HUES64 (cell line): ENCODE measurements around the gene SLC66A2.

Source experiments
- H3K27ac ChIP-seq: 2 replicates; pipeline ENCODE4 v1.7.0; 2013; ENCODE audit warnings: low read depth, low read length, inconsistent platforms
- H3K27me3 ChIP-seq: 2 replicates; pipeline ENCODE4 v1.6.1; 2013; ENCODE audit warnings: mild to moderate bottlenecking, low read length; ENCODE audit not compliant: insufficient read depth
- H3K36me3 ChIP-seq: 2 replicates; pipeline ENCODE4 v1.6.1; 2013; ENCODE audit warnings: mild to moderate bottlenecking, low read length; ENCODE audit not compliant: insufficient read depth
- H3K4me1 ChIP-seq: 2 replicates; pipeline ENCODE4 v1.6.1; 2013; ENCODE audit warnings: mild to moderate bottlenecking, low read length, moderate library complexity; ENCODE audit not compliant: insufficient read depth
- H3K4me3 ChIP-seq: 2 replicates; pipeline ENCODE4 v1.5.1; 2013; ENCODE audit warnings: mild to moderate bottlenecking, low read length, moderate library complexity
- H3K9ac ChIP-seq: 2 replicates; pipeline ENCODE4 v1.6.1; 2013; ENCODE audit warnings: mild to moderate bottlenecking, low read depth, low read length
- H3K9me3 ChIP-seq: 2 replicates; pipeline ENCODE4 v1.6.1; 2013; ENCODE audit warnings: low read depth, low read length; ENCODE audit not compliant: insufficient read depth
- WGBS: fragments of 150-250, 120-280 bp; methylation state at CpG from one replicate; pipeline ENCODE4 v1.1.7; 2013; ENCODE audit warnings: missing lambda C conversion rate; 5-methylcytosine and 5-hydroxymethylcytosine counted together

Gene SLC66A2

DNA sequence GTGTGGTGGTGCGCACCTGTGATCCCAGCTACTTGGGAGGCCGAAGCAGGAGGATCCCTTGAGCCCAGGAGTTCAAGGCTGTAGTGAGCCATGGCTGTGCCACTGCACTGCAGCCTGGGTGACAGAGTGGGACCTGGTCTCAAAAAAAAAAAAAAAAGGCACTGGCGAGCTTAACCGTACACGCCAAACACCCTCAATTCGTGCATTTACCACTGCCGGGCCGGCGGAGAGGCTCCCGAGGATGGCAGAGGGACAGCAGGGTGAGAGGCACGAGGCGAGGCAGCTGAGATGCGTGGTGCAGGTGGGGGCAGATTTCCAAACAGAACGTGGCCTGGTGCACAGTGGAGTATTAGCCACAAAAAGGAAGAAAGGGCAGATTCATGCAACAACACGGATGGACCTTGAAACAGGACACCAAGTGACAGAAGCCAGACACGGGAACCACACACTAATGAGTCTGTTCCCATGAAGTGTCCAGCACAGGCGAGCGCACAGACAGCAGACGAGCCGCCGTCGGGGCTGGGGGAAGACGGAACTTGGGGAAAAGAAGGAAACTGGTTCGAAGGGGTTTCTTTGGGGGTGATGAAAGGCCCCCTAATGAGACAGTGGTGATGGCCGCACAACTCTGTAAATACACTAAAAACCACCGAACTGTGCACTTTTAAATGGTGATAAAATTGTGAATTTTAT lies 27.4 kb downstream of the SLC66A2 start:
- Histone ChIP-seq H3K27me3 (no peaks in the 10 kb centered on the region), H3K4me1 (peaks cover 7% of the 10 kb centered on the region; the same call in 1 of the 2 replicates), H3K9me3 (peaks cover 3% of the 10 kb centered on the region; the same call in 1 of the 2 replicates), H3K27ac (no peak overlapping the region), H3K9ac (no peak overlapping the region), H3K4me3 (no peak overlapping the region), H3K36me3 (no peaks in the 10 kb centered on the region)
- 95% methylated on average over 24 of the region's 26 CpGs for whole genome bisulfite sequencing

DNA sequence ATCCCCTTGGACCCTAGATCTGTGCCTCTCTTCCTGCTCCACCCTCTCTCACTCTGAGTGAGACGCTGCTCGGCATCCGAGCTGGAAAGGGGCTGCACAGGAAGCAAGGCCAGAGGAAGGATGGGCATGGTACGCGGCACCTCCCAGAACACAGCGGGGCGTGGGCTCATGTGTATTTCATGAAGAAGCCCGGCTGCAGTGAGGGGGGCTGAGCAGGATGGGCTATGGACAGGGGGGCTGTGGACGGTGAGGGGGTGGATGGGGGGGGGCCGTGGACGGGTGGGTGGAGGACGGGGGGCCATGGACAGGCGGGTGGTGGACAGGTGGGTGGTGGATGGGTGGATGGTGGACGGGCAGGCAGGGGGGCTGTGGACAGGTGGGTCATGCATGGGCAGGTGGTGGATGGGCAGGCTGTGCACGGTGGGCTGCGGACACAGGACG lies 28.5 kb downstream of the SLC66A2 start:
- Histone ChIP-seq H3K4me1 (peaks cover 7% of the 10 kb centered on the region; the same call in 1 of the 2 replicates), H3K4me3 (no peak overlapping the region), H3K36me3 (no peaks in the 10 kb centered on the region), H3K27ac (no peak overlapping the region), H3K9ac (no peak overlapping the region), H3K27me3 (no peaks in the 10 kb centered on the region), H3K9me3 (no peaks in the 10 kb centered on the region)
- WGBS = 88% methylated on average over 17 of the region's 17 CpGs

DNA sequence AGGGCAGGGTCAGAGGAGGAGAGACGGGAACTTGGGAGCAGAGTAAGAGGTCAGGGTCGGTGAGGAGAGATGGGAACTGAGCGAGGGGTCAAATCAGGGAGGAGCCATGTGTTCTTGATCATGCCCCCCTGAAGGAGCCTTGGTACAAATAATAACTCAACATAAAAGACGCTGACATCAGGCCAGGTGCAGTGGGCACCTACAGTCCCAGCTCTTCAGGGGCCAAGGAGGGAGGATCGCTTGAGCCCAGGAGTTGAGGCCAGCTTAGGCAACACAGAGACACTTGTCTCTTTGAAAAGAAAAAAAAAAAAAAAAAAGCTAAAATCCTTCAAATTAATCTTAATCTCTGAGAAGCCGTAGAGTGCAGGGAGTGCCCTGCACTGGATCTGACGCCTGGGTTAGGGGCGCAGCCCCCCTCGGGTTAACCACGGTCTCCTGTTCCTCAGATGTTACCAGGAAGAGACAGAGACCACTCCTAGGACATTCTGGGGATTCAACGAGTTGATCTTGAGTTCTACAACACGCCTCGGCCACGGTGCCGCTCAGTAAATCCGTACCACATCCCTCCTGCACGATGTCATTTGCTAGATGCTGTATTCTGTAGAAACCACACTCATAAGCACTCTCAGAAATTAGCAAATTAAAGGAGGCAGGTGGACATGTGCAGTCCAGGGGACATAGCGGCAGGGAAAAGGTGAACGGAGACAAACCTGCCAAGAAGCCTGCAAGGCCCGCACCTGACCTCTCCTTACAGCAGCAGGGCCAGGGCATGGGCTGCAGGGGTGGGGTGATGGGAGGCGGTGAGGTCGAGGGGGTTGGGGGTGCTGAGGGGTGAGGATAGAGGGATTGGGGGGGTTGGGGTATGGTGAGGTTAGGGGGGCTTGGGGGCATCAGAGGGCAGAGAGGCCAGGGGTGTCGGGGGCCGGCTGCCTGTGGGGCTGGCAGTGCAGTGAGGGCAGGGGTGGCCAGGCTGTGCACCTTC lies 29.2 kb downstream of the SLC66A2 start:
- H3K27ac ChIP-seq = no peak overlapping the region
- 96% methylated on average over 24 of the region's 24 CpGs for WGBS
- no peaks in the 10 kb centered on the region for H3K27me3 ChIP-seq
- H3K4me1 ChIP-seq = peaks cover 7% of the 10 kb centered on the region; the same call in 1 of the 2 replicates
- H3K9me3 ChIP-seq = no peaks in the 10 kb centered on the region
- no peaks in the 10 kb centered on the region for H3K36me3 ChIP-seq
- no peak overlapping the region for H3K9ac ChIP-seq
- no peak overlapping the region for H3K4me3 ChIP-seq

DNA sequence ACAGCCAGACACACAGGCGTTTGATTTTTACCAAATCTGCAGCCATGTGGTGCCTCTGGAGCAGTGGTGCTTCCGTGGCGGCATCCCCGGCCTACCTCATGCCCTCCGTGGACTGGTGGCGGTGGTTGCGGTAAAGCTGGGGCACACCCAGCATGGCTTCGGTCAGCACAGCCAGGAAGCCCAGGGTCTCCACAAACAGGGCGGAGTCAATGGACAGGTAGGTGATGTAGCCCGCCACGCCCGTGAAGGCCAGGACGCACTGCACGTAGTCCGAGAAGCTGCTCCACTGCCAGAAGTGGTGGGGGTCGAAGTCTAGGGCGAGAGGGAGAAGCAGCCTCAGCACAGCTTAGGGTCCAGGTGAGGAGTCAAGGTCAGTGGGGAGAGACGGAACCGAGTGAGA lies 32.4 kb downstream of the SLC66A2 start:
- no peaks in the 10 kb centered on the region for H3K9me3 ChIP-seq
- H3K36me3 ChIP-seq = no peaks in the 10 kb centered on the region
- no peak overlapping the region for H3K27ac ChIP-seq
- H3K27me3 ChIP-seq = no peaks in the 10 kb centered on the region
- WGBS = 94% methylated on average over 19 of the region's 19 CpGs
- no peak overlapping the region for H3K4me3 ChIP-seq
- H3K4me1 ChIP-seq = no peaks in the 10 kb centered on the region
- H3K9ac ChIP-seq = no peak overlapping the region

DNA sequence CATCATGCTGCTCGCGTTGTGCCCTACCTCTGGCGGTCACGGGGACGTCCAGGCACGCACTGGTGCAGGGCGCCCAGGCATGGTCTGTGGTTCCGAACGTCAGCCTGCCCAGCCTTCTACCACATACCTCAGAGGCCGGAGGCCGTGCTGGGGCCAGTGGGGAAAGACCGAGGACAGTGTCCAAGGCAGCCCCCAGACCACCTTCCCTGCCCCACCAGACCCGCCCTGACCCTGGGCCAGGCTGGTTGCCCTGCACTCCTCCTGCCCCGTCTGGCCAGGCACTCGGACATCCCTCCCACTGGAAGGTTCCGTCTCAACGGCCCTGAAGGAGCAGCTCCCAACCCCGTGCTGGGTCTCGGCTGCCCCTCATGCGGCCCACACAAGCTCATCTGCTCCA lies 32.8 kb downstream of the SLC66A2 start:
- 96% methylated on average over 20 of the region's 20 CpGs for WGBS
- no peaks in the 10 kb centered on the region for H3K27me3 ChIP-seq

DNA sequence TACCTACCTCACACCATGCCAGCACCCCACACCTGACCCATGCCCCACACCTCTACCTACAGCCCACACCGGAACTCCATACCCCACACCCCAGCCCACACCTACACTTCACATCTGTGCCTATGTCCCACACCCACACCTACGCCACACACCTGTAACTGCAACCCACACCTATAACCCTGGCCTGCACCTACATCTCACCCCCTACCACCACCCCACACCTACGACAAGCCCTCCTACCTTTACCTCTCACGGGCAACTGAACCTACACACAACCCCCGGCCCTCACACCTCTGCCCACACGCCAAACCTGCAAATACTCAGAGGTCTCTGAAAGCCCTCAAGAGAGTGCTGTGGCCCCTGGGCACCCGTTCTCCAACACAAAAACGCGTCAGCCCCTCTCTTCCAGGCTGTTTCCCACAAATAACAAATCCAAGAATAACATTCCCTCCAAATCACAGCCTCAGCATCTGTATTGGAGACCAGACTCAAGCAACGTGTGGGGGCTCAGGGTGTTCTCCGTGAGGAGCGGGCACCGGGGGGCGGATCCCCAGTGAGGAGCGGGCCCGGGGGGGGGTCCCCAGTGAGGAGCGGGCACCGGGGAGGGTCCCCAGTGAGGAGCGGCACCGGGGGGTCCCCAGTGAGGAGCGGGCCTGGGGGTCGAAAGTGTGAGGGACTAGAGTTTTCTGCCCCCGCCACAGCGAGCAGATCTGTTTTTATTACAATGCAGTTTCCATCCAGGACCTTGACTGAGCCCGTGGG lies 33.4 kb downstream of the SLC66A2 start:
- no peaks in the 10 kb centered on the region for H3K27me3 ChIP-seq
- no peak overlapping the region for H3K4me3 ChIP-seq
- no peak overlapping the region for H3K27ac ChIP-seq
- H3K9me3 ChIP-seq = no peaks in the 10 kb centered on the region
- H3K4me1 ChIP-seq = no peaks in the 10 kb centered on the region
- WGBS = 95% methylated on average over 25 of the region's 25 CpGs
- no peaks in the 10 kb centered on the region for H3K36me3 ChIP-seq
- no peak overlapping the region for H3K9ac ChIP-seq

More for the DNA sequence above, 32.8 kb downstream of the SLC66A2 start:
- H3K9me3 ChIP-seq = no peaks in the 10 kb centered on the region
- H3K36me3 ChIP-seq = no peaks in the 10 kb centered on the region
- H3K27ac ChIP-seq = no peak overlapping the region
- no peaks in the 10 kb centered on the region for H3K4me1 ChIP-seq
- no peak overlapping the region for H3K4me3 ChIP-seq
- H3K9ac ChIP-seq = no peak overlapping the region

DNA sequence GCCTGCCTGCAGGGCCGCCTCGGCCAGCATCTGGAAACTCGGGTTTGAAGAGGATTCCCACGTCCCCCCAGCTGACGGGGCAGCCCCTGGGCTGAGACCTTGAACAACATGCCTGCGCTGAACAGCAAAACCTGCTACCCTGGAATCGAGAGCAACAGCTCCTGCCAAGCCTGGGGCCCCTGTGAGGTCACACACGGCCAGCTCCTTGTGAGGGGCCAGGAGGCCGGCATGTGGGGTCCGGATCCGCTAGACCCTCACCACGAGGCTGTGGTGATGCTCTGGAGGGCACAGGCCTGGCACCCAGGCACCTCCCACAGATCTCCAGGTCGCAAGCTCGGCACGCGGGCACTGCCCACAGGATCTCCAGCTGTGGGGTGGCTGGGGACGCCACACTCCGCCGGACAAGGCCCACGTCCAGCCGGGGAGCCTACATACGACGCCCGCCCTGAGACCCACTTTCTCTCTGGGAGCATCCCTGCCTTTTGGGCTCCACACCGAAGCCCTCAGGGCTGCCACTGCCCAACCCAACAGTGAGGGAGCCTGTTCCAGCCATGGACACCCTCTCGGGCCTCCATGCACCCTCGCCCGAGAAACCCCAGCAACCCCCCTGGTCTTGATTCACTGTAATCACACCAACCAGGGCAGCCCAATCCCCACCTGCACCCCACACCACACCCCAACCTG lies 34.1 kb downstream of the SLC66A2 start:
- Histone ChIP-seq H3K9me3 (no peaks in the 10 kb centered on the region), H3K4me1 (no peaks in the 10 kb centered on the region), H3K27ac (no peak overlapping the region), H3K36me3 (no peaks in the 10 kb centered on the region), H3K9ac (no peak overlapping the region), H3K27me3 (no peaks in the 10 kb centered on the region), H3K4me3 (no peak overlapping the region)
- 93% methylated on average over 28 of the region's 28 CpGs for WGBS

DNA sequence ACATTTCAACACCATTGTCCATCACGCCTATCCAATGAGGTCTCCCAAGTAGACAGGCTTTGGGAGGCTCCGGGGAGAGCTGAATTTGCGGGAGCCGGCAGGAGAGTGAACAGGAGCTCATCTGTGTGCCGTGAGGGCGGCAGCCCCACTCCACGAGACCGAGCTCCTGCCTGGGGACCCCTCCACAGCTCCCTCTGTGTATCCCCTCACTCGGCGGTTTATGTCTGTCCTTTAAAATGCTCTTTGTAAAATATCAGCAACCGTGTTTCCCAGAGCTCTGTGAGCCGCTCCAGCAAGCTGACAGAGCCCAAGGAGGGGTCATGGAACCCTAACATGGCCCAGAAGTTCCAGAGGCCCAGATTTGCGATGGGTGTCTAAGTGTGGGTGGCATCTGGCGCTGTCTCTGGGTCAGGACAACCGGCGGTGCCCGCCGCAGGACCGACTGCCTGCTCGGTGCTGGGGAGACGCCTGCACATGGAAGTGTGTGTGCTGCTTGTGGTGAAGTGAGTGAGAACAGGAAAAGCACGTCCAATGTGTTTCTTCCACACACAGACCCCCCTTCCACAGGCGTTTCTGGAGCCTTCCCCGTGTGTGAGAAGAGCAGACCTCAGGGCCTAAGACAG lies 34.8 kb downstream of the SLC66A2 start:
- Histone ChIP-seq H3K27ac (no peak overlapping the region), H3K9me3 (no peaks in the 10 kb centered on the region), H3K9ac (no peak overlapping the region), H3K4me3 (no peak overlapping the region), H3K27me3 (no peaks in the 10 kb centered on the region), H3K4me1 (no peaks in the 10 kb centered on the region), H3K36me3 (no peaks in the 10 kb centered on the region)
- 97% methylated on average over 24 of the region's 24 CpGs for WGBS

DNA sequence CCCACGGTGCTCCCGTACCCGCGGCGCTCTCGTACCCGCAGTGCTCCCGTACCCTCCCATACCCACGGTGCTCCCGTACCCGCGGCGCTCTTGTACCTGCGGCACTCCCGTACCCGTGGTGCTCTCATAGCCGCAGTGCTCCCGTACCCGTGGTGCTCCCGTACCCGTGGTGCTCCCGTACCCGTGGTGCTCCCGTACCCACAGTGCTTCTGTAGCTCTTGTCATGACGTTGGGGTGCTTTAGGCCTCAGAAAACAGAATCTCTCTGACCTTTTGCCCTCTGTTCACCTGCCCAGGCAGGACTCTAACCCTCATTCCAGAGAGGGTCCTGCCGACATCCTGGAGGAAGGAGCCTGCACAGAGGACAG lies 35.3 kb downstream of the SLC66A2 start:
- Histone ChIP-seq H3K27me3 (no peaks in the 10 kb centered on the region), H3K27ac (no peak overlapping the region), H3K4me1 (no peaks in the 10 kb centered on the region), H3K9me3 (no peaks in the 10 kb centered on the region), H3K4me3 (no peak overlapping the region), H3K36me3 (no peaks in the 10 kb centered on the region), H3K9ac (no peak overlapping the region)
- 75% methylated on average over 26 of the region's 26 CpGs for WGBS
